HUES64 (cell line): ENCODE results near the gene PRICKLE3.
"Not testable (repeated sequence)": the region's sequence is repeated elsewhere in the genome, so short reads cannot be mapped to it uniquely, and the experiment has no call there.

ENCODE experiments used
- H3K27ac ChIP-seq: 2 replicates; pipeline ENCODE4 v1.7.0; 2013; ENCODE audit warnings: low read depth, low read length, inconsistent platforms
- H3K27me3 ChIP-seq: 2 replicates; pipeline ENCODE4 v1.6.1; 2013; ENCODE audit warnings: mild to moderate bottlenecking, low read length; ENCODE audit not compliant: insufficient read depth
- H3K36me3 ChIP-seq: 2 replicates; pipeline ENCODE4 v1.6.1; 2013; ENCODE audit warnings: mild to moderate bottlenecking, low read length; ENCODE audit not compliant: insufficient read depth
- H3K4me1 ChIP-seq: 2 replicates; pipeline ENCODE4 v1.6.1; 2013; ENCODE audit warnings: mild to moderate bottlenecking, low read length, moderate library complexity; ENCODE audit not compliant: insufficient read depth
- H3K4me3 ChIP-seq: 2 replicates; pipeline ENCODE4 v1.5.1; 2013; ENCODE audit warnings: mild to moderate bottlenecking, low read length, moderate library complexity
- H3K9ac ChIP-seq: 2 replicates; pipeline ENCODE4 v1.6.1; 2013; ENCODE audit warnings: mild to moderate bottlenecking, low read depth, low read length
- H3K9me3 ChIP-seq: 2 replicates; pipeline ENCODE4 v1.6.1; 2013; ENCODE audit warnings: low read depth, low read length; ENCODE audit not compliant: insufficient read depth
- WGBS: fragments of 150-250, 120-280 bp; methylation state at CpG from one replicate; pipeline ENCODE4 v1.1.7; 2013; ENCODE audit warnings: missing lambda C conversion rate; 5-methylcytosine and 5-hydroxymethylcytosine counted together

The PRICKLE3 gene

DNA sequence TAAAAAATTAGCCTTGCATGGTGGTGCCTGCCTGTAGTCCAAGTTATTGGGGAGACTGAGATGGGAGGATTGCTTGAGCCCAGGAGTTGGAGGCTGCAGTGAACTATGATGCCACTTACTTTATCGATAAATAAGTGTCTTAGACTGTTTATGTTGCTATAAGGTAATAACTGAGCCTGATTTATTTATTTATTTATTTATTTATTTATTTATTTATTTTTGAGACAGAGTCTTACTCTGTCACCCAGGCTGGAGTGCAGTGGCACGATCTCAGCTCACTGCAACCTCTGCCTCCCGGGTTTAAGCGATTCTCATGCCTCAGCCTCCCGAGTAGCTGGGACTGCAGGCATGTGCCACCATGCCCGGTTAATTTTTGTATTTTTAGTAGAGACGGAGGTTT lies 53.9 kb downstream of the PRICKLE3 start:
- H3K9ac ChIP-seq, H3K36me3 ChIP-seq, H3K27ac ChIP-seq, H3K27me3 ChIP-seq, H3K9me3 ChIP-seq, H3K4me3 ChIP-seq, H3K4me1 ChIP-seq: not testable (repeated sequence)
- WGBS, result 96% methylated on average over 6 of the region's 7 CpGs

DNA sequence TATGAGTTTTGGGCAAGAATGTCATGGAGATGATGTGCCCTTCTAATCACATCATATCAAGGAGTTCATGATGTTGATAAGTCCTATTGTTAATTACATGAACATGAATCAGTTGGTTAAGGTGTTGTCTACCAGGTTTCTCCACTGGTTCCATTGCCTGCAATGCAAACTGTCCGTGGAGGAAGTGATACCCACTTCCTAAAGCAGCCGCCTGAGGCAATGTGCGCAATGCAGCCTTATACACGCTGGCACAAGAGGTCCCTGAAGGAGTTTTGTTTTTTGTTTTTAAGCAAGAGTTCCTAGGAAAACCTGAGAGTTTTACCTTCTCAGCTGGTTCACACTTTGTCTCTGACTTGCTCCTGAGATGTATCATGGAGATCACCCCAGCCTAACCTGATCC lies 56.7 kb downstream of the PRICKLE3 start:
- Histone ChIP-seq H3K9me3 (no peaks in the 10 kb centered on the region), H3K27ac (no peak overlapping the region), H3K27me3 (no peaks in the 10 kb centered on the region), H3K9ac (no peak overlapping the region), H3K36me3 (no peaks in the 10 kb centered on the region), H3K4me3 (no peak overlapping the region), H3K4me1 (no peaks in the 10 kb centered on the region)
- WGBS, result 84% methylated on average over 4 of the region's 4 CpGs

DNA sequence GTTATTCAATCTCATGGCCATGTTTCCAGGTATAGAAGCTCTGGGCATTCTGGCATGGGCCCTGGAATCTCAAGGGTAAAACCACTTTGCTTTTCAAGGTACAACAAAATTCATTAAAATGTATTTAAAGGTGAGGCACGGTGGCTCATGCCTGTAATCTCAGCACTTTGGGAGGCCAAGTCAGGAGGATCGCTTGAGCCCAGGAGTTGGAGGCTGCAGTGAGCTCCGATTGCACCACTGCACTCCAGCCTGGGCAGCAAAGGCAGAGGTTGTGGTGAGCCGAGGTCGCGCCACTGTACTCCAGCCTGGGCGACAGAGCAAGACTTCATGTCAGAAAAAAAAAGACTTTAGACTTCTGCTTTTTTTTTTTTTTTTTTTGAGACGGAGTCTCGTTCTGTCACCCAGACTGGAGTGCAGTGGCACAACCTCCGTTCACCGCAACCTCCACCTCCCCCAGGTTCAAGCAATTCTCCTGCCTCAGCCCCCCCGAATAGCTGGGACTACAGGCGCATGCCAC lies 58.4 kb downstream of the PRICKLE3 start:
- not testable (repeated sequence) for H3K27me3 ChIP-seq, H3K27ac ChIP-seq, H3K4me3 ChIP-seq, H3K9ac ChIP-seq, H3K9me3 ChIP-seq, H3K4me1 ChIP-seq, H3K36me3 ChIP-seq
- WGBS, result 86% methylated on average over 12 of the region's 13 CpGs
